ENCODE measurements around the gene NKX3-2.

DNA sequence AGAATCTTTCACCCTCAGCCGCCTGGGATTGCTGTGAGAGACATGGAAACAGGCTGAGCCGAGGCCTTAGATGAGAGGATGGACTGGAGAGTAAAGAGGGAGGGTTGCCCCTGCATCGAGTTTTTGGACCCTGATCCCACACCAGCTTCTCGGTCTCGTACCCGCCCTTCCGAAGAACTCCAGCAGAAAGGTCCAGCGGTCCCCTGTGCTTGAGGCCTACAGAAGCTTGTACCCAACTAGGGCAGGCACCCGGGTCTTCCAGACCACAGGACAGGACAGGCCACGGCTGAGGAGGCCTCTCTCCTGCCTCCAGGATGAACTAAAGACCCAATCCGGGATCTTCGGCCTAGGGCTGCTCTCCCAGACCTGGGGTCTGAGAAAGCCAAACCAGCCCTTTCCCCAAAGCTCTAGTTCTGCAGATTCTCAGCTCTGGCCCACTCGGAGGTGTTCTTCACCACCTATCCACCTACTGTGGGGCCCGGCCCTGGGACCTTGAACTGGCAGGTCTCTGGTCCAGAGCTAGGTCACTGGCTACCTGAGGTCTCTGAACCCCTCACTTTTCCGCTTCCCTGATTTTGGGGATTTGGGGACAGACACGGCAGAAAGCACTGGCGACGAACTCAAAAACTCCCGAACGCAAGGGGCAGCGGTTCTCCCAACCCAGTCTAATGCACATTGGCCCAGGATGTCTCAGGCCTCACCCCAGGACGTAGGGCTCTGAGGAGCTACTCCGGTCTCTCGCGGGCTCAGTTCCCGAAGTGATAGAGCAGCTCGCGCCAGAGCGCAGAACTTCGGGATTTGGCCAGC, 1.1 kb downstream of the NKX3-2 start:
- TF ChIP-seq, protein P1, sequence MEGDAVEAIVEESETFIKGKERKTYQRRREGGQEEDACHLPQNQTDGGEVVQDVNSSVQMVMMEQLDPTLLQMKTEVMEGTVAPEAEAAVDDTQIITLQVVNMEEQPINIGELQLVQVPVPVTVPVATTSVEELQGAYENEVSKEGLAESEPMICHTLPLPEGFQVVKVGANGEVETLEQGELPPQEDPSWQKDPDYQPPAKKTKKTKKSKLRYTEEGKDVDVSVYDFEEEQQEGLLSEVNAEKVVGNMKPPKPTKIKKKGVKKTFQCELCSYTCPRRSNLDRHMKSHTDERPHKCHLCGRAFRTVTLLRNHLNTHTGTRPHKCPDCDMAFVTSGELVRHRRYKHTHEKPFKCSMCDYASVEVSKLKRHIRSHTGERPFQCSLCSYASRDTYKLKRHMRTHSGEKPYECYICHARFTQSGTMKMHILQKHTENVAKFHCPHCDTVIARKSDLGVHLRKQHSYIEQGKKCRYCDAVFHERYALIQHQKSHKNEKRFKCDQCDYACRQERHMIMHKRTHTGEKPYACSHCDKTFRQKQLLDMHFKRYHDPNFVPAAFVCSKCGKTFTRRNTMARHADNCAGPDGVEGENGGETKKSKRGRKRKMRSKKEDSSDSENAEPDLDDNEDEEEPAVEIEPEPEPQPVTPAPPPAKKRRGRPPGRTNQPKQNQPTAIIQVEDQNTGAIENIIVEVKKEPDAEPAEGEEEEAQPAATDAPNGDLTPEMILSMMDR (IDR thresholded peaks at IDR 0.05 in 8 of 11, conservative IDR thresholded peaks at IDR 0.05 in 3 of 11): no peak
- no peak for TF ChIP-seq POLR2AphosphoS5 (IDR thresholded peaks at IDR 0.05)
- TF ChIP-seq POLR2A (IDR thresholded peaks at IDR 0.05): no peak
